ENCODE results near the gene PRUNE2.

Gene PRUNE2

DNA sequence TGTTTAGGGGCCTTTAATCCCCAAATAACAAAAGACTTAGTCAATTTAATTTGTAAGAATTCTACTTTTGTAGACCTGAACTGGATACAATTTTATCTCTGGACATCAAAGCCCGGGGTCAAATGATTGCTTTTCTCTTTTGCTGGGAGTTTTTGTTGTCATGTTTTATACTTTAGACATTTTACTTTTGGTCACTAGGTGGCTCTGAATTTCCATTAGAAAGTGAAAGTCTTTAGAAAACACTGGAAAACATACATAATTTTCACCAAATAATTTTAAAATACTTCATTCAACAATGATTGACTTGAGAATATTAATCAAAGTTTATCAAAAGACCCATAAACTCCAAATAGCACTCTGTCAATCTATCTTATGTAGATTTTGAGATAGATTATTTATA lies 144.5 kb downstream of the PRUNE2 start:
- no peak overlapping the region for H3K4me2 ChIP-seq (ENCODE audit: low read depth, low read length, poor library complexity, severe bottlenecking)
- TF ChIP-seq EZH2phosphoT487 (conservative IDR thresholded peaks at IDR 0.05; ENCODE audit: low read length) (no peak), CTCF (IDR thresholded peaks at IDR 0.05; ENCODE audit: insufficient read depth, low read length, poor library complexity, severe bottlenecking) (no peak)
- no peaks in the 10 kb centered on the region for H4K20me1 ChIP-seq (ENCODE audit: low read depth, low read length)
- H2AFZ ChIP-seq (ENCODE audit: low read depth, low read length, severe bottlenecking), result no peak overlapping the region
- no peak overlapping the region for H3K9ac ChIP-seq (ENCODE audit: low read length)
- no peak overlapping the region for H3K4me3 ChIP-seq (ENCODE audit: insufficient read depth, low read length, poor library complexity, severe bottlenecking)
- H3K9me2 ChIP-seq (replicated peaks; ENCODE audit: insufficient read depth, low read length), result no peaks in the 10 kb centered on the region
- H3K36me3 ChIP-seq (ENCODE audit: low read length), result no peaks in the 10 kb centered on the region
- no peaks in the 10 kb centered on the region for H3K9me3 ChIP-seq (ENCODE audit: insufficient read depth, low read length)
- no peaks in the 10 kb centered on the region for H3K27me3 ChIP-seq (ENCODE audit: low read length)
- no peaks in the 10 kb centered on the region for H3K79me2 ChIP-seq (ENCODE audit: insufficient read depth, low read length)
- H3F3A ChIP-seq (ENCODE audit: insufficient read depth), result no peaks in the 10 kb centered on the region
- no peak overlapping the region for H3K27ac ChIP-seq (ENCODE audit: low read depth, low read length)

DNA sequence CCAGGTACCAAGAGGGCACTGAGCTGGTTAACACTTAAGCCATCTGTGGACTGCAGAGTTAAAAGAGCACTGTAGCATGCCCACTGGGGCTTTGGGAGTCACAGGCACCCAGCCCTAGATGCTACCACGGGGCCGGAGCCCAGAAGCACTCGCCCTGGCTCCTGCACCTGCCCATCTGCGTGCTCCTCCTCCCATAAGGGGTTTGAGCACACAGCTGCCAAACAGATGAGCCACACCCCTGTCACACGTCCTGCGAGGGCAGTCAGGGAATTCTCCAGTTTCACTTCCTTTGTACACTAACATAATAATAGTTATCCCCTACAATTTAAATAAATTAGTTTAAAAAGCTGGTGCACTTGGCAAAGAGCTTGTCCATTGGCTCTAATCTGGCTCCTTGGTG lies 146.2 kb downstream of the PRUNE2 start:
- TF ChIP-seq EZH2phosphoT487 (conservative IDR thresholded peaks at IDR 0.05; ENCODE audit: low read length) (no peak), CTCF (IDR thresholded peaks at IDR 0.05; ENCODE audit: insufficient read depth, low read length, poor library complexity, severe bottlenecking) (no peak)
- Histone ChIP-seq H3K9ac (ENCODE audit: low read length) (no peak overlapping the region), H3K27me3 (ENCODE audit: low read length) (no peaks in the 10 kb centered on the region), H3K9me3 (ENCODE audit: insufficient read depth, low read length) (no peaks in the 10 kb centered on the region), H3K79me2 (ENCODE audit: insufficient read depth, low read length) (no peaks in the 10 kb centered on the region), H4K20me1 (ENCODE audit: low read depth, low read length) (no peaks in the 10 kb centered on the region), H3F3A (ENCODE audit: insufficient read depth) (no peaks in the 10 kb centered on the region), H3K4me2 (ENCODE audit: low read depth, low read length, poor library complexity, severe bottlenecking) (no peak overlapping the region), H3K36me3 (ENCODE audit: low read length) (no peaks in the 10 kb centered on the region), H3K27ac (ENCODE audit: low read depth, low read length) (no peak overlapping the region), H3K9me2 (replicated peaks; ENCODE audit: insufficient read depth, low read length) (no peaks in the 10 kb centered on the region), H2AFZ (ENCODE audit: low read depth, low read length, severe bottlenecking) (no peak overlapping the region), H3K4me3 (ENCODE audit: insufficient read depth, low read length, poor library complexity, severe bottlenecking) (no peak overlapping the region)

DNA sequence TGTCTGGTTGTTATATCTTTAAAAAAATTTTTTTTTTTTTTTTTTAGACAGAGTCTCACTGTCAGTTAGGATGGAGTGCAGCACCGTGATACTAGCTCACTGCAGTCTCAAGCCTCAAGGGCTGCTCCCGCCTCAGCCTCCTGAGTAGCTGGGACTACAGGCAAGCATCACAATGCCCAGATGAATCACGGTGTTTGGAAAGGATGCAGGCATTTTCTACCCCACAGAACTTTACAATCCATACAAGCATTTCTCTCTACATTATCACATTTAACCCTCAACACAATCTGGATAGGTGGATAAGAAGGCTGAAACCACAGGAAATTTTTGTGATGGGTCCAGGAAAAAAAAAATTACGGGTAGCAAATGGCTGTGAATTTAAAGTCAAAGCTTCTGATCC lies 147.4 kb downstream of the PRUNE2 start:
- Histone ChIP-seq H3K4me3 (ENCODE audit: insufficient read depth, low read length, poor library complexity, severe bottlenecking) (no peak overlapping the region), H3K4me2 (ENCODE audit: low read depth, low read length, poor library complexity, severe bottlenecking) (no peak overlapping the region), H3K79me2 (ENCODE audit: insufficient read depth, low read length) (no peaks in the 10 kb centered on the region)

More for the DNA sequence above, 147.4 kb downstream of the PRUNE2 start:
- no peak overlapping the region for H3K9ac ChIP-seq (ENCODE audit: low read length)
- no peaks in the 10 kb centered on the region for H3K36me3 ChIP-seq (ENCODE audit: low read length)
- TF ChIP-seq CTCF (IDR thresholded peaks at IDR 0.05; ENCODE audit: insufficient read depth, low read length, poor library complexity, severe bottlenecking) (no peak), EZH2phosphoT487 (conservative IDR thresholded peaks at IDR 0.05; ENCODE audit: low read length) (no peak)
- no peaks in the 10 kb centered on the region for H3K9me3 ChIP-seq (ENCODE audit: insufficient read depth, low read length)
- H3F3A ChIP-seq (ENCODE audit: insufficient read depth), result no peaks in the 10 kb centered on the region
- no peak overlapping the region for H3K27ac ChIP-seq (ENCODE audit: low read depth, low read length)
- H3K9me2 ChIP-seq (replicated peaks; ENCODE audit: insufficient read depth, low read length), result no peaks in the 10 kb centered on the region
- H3K27me3 ChIP-seq (ENCODE audit: low read length), result no peaks in the 10 kb centered on the region
- H4K20me1 ChIP-seq (ENCODE audit: low read depth, low read length), result no peaks in the 10 kb centered on the region
- H2AFZ ChIP-seq (ENCODE audit: low read depth, low read length, severe bottlenecking), result no peak overlapping the region
